HCT116 (cell line): Measurements from ENCODE around the gene GFOD1. TPM values are rescaled to one million over a fixed set of nuclear protein-coding genes. Genes with fewer than 3 reads are reported as not detected.

Experiments used
- ATAC-seq: fragments of 200-7000 bp; cut with Tn5 transposase; 2 replicates; pipeline ENCODE4 v1.9.1; 2020; ENCODE audit warnings: mild to moderate bottlenecking, moderate library complexity
- BruUV-seq: library from RNA; stranded (reverse); fragments of 400-500 nt; replicated peaks from 2 replicates; lab custom pipeline; 2021; lab: Mats Ljungman, UMichigan
- CTCF ChIA-PET: fragments of 300-600 bp; sonication (Branson Sonifier 250); formaldehyde crosslinking; loops from one replicate; lab custom pipeline; 2021; ENCODE audit warnings: antibody characterized with exemption; lab: Charles Lee
- POLR2A ChIA-PET: fragments of 300-600, 350-600 bp; sonication (Branson Sonifier 250); formaldehyde crosslinking; loops from one replicate; lab custom pipeline; 2021; ENCODE audit warnings: antibody characterized with exemption; lab: Charles Lee
- RAD21 ChIA-PET, 2 experiments: fragments of 300-600 bp; sonication (Branson Sonifier 250); formaldehyde crosslinking; loops; one replicate each; lab custom pipeline; 2023; ENCODE audit warnings: low total read pairs in 2 of 2; ENCODE audit not compliant: uncharacterized antibody in 2 of 2, unreplicated experiment in 2 of 2, low non-redundant PET in 1 of 2; lab: Charles Lee
- DNase-seq: peaks from one replicate; pipeline ENCODE4 v3.0.0-alpha.2; 2010; ENCODE audit warnings: low read depth, low spot score
- H2AFZ ChIP-seq: fragments of 200-600 bp; shearing (Covaris generic), sonication (generic); 2 replicates; pipeline ENCODE4 v1.6.1; 2017; ENCODE audit warnings: low read depth, mixed run types, mixed read lengths, antibody characterized with exemption, low read length; ENCODE audit not compliant: poor library complexity, severe bottlenecking
- H3K27ac ChIP-seq: 2 replicates; pipeline ENCODE4 v1.5.1; 2012; ENCODE audit warnings: low read depth, low read length
- H3K27me3 ChIP-seq: fragments of 200-600 bp; sonication (generic); 2 replicates; pipeline ENCODE4 v1.6.1; 2016; ENCODE audit warnings: mixed run types, low read length, mixed read lengths; ENCODE audit not compliant: insufficient read depth
- H3K36me3 ChIP-seq, 2 experiments: fragments of 200-500 bp in 1 of 2; fragments of 200-600 bp in 1 of 2; sonication (Bioruptor generic) in 1 of 2; sonication (generic) in 1 of 2; 2 replicates each; pipeline versions ENCODE4 v1.5.1 to v1.6.1; 2014 to 2016; ENCODE audit warnings: low read length in 2 of 2, inconsistent platforms in 1 of 2, mixed read lengths in 1 of 2, mixed run types in 1 of 2; ENCODE audit not compliant: insufficient read depth in 2 of 2, control insufficient read depth in 1 of 2
- H3K4me1 ChIP-seq, 2 experiments: fragments of 200-600 bp in 1 of 2; sonication (generic) in 1 of 2; 2 replicates each; pipeline versions ENCODE4 v1.5.1 to v1.6.1; 2012 to 2017; ENCODE audit warnings: low read length in 2 of 2, inconsistent platforms in 1 of 2, mild to moderate bottlenecking in 1 of 2, mixed read lengths in 1 of 2, mixed run types in 1 of 2, moderate library complexity in 1 of 2; ENCODE audit not compliant: insufficient read depth in 2 of 2, control insufficient read depth in 1 of 2
- H3K4me2 ChIP-seq: fragments of 200-600 bp; sonication (generic); 2 replicates; pipeline ENCODE4 v1.6.1; 2017; ENCODE audit warnings: mixed run types, low read length, mixed read lengths
- H3K4me3 ChIP-seq, 2 experiments: fragments of 200-600 bp in 1 of 2; sonication (generic) in 1 of 2; replicated peaks in 1 of 2; 2 replicates each; pipeline ENCODE4 v1.5.1; 2011 to 2016; ENCODE audit warnings: low read length in 2 of 2, control low read depth in 1 of 2, low read depth in 1 of 2, mild to moderate bottlenecking in 1 of 2, mixed read lengths in 1 of 2, mixed run types in 1 of 2
- H3K79me2 ChIP-seq: fragments of 200-600 bp; sonication (generic); 2 replicates; pipeline ENCODE4 v1.6.1; 2017; ENCODE audit warnings: mild to moderate bottlenecking, mixed run types, low read length, moderate library complexity, mixed read lengths; ENCODE audit not compliant: insufficient read depth
- H3K9ac ChIP-seq: fragments of 200-600 bp; sonication (generic); 2 replicates; pipeline ENCODE4 v1.6.1; 2016; ENCODE audit warnings: low read length, mixed read lengths
- H3K9me2 ChIP-seq: fragments of 200-600 bp; sonication (generic), shearing (Covaris generic); 2 replicates; pipeline ENCODE4 v1.6.1; 2017; ENCODE audit warnings: mixed run types, mild to moderate bottlenecking, moderate library complexity; ENCODE audit not compliant: insufficient read depth
- H3K9me3 ChIP-seq, 2 experiments: fragments of 200-500 bp in 1 of 2; fragments of 200-600 bp in 1 of 2; sonication (Bioruptor generic) in 1 of 2; sonication (generic) in 1 of 2; 2 replicates each; pipeline ENCODE4 v1.6.1; 2014 to 2017; ENCODE audit warnings: low read length in 2 of 2, mixed read lengths in 2 of 2, inconsistent platforms in 1 of 2, low read depth in 1 of 2, mild to moderate bottlenecking in 1 of 2, mixed run types in 1 of 2, moderate library complexity in 1 of 2; ENCODE audit not compliant: control insufficient read depth in 1 of 2, insufficient read depth in 1 of 2
- H4K20me1 ChIP-seq: fragments of 200-600 bp; sonication (generic), shearing (Covaris generic); 2 replicates; pipeline ENCODE4 v1.6.1; 2017; ENCODE audit warnings: mixed run types, mild to moderate bottlenecking, moderate library complexity; ENCODE audit not compliant: insufficient read depth
- CEBPB ChIP-seq: IDR thresholded peaks from 2 replicates; pipeline ENCODE4 v1.6.1; 2012; ENCODE audit warnings: low read depth
- EGR1 ChIP-seq: IDR thresholded peaks from 2 replicates; pipeline ENCODE4 v1.6.1; 2012; ENCODE audit warnings: low read depth
- ELF1 ChIP-seq: IDR thresholded peaks from 2 replicates; pipeline ENCODE4 v1.6.1; 2012; ENCODE audit warnings: low read depth, borderline replicate concordance
- JUND ChIP-seq: IDR thresholded peaks from 2 replicates; pipeline ENCODE4 v1.6.1; 2012
- MAX ChIP-seq: IDR thresholded peaks from 2 replicates; pipeline ENCODE4 v1.6.1; 2012
- POLR2A ChIP-seq: IDR thresholded peaks from 2 replicates; pipeline ENCODE4 v1.7.0; 2011; ENCODE audit warnings: borderline replicate concordance; ENCODE audit not compliant: insufficient read depth, insufficient read length; ENCODE audit errors: extremely low read depth
- SIN3A ChIP-seq: IDR thresholded peaks from 2 replicates; pipeline ENCODE4 v1.6.1; 2012; ENCODE audit warnings: low read depth
- YY1 ChIP-seq: IDR thresholded peaks from 2 replicates; pipeline ENCODE4 v1.6.1; 2011; ENCODE audit warnings: low read length, low read depth, moderate library complexity, mild to moderate bottlenecking; ENCODE audit not compliant: insufficient replicate concordance; ENCODE audit errors: extremely low read depth
- intact Hi-C: fragments of 100-400 bp; cut with micrococcal nuclease; formaldehyde crosslinking; loops from 2 replicates; pipeline ENCODE4 v1.10.0; 2022
- total RNA-seq: library from RNA; stranded (reverse); gene quantifications from one replicate; pipeline ENCODE4 v1.2.1, GENCODE V29; 2021; ENCODE audit not compliant: unreplicated experiment
- TF ChIP-seq, protein P1 (sequence below): IDR thresholded peaks from 2 replicates; pipeline ENCODE4 v1.6.1; 2012; ENCODE audit warnings: low read depth
- TF ChIP-seq, protein P2 (sequence below), 3 experiments: fragments of 200-600 bp in 1 of 3; sonication (generic) in 1 of 3; IDR thresholded peaks in 2 of 3; conservative IDR thresholded peaks in 1 of 3; 2 replicates each; pipeline ENCODE4 v1.5.1; 2012 to 2017; ENCODE audit warnings: low read depth in 2 of 3, low read length in 2 of 3, antibody characterized with exemption in 1 of 3, borderline replicate concordance in 1 of 3, control low read depth in 1 of 3, mild to moderate bottlenecking in 1 of 3, mixed read lengths in 1 of 3, mixed run types in 1 of 3, moderate library complexity in 1 of 3; ENCODE audit not compliant: insufficient read depth in 1 of 3

GFOD1 gene
- total RNA-seq, 1 experiment from 2014 or later, result 3.8 TPM

DNA sequence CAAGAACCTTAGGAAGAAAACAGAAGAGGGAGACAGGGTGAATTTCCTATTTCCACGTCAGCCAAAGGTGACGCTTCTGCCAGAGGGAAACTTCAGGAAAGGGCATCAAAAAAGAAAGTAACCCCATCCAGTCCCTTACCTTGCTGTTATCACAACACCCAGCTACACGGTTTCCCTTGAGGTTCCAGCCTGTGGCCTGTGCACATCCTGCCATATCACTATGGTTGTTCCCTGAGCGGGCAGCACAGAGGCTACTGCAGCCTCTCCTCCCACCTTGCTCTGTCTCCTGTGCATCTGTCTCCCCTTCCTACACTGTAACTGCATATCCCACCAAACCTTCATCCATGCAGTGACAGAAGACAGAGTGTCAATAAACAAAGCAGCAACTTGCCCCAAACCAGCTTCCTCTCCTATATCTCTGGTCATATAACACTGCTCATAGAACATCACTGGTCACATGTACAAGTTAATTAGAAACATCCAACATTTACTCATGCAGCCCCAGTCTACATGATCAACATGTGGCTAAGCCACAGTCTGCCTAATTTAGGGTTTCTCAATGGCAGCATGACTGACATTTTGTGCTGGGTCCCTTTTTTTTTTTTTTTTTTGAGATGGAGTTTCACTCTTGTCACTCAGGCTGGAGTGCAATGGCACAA lies 54.7 kb downstream of the GFOD1 start:
- Histone ChIP-seq H3K9ac (no peak overlapping the region), H3K9me2 (no peaks in the 10 kb centered on the region), H3K79me2 (no peaks in the 10 kb centered on the region), H3K4me3 (no peak overlapping the region), H3K4me2 (no peak overlapping the region)
- BruUV-seq, result no TSS peak
- no peak for ATAC-seq
- TF ChIP-seq EGR1, result no peak
- TF ChIP-seq, protein P1, sequence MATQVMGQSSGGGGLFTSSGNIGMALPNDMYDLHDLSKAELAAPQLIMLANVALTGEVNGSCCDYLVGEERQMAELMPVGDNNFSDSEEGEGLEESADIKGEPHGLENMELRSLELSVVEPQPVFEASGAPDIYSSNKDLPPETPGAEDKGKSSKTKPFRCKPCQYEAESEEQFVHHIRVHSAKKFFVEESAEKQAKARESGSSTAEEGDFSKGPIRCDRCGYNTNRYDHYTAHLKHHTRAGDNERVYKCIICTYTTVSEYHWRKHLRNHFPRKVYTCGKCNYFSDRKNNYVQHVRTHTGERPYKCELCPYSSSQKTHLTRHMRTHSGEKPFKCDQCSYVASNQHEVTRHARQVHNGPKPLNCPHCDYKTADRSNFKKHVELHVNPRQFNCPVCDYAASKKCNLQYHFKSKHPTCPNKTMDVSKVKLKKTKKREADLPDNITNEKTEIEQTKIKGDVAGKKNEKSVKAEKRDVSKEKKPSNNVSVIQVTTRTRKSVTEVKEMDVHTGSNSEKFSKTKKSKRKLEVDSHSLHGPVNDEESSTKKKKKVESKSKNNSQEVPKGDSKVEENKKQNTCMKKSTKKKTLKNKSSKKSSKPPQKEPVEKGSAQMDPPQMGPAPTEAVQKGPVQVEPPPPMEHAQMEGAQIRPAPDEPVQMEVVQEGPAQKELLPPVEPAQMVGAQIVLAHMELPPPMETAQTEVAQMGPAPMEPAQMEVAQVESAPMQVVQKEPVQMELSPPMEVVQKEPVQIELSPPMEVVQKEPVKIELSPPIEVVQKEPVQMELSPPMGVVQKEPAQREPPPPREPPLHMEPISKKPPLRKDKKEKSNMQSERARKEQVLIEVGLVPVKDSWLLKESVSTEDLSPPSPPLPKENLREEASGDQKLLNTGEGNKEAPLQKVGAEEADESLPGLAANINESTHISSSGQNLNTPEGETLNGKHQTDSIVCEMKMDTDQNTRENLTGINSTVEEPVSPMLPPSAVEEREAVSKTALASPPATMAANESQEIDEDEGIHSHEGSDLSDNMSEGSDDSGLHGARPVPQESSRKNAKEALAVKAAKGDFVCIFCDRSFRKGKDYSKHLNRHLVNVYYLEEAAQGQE, result no peak
- no peak for TF ChIP-seq CEBPB
- TF ChIP-seq ELF1, result no peak
- TF ChIP-seq, protein P2, sequence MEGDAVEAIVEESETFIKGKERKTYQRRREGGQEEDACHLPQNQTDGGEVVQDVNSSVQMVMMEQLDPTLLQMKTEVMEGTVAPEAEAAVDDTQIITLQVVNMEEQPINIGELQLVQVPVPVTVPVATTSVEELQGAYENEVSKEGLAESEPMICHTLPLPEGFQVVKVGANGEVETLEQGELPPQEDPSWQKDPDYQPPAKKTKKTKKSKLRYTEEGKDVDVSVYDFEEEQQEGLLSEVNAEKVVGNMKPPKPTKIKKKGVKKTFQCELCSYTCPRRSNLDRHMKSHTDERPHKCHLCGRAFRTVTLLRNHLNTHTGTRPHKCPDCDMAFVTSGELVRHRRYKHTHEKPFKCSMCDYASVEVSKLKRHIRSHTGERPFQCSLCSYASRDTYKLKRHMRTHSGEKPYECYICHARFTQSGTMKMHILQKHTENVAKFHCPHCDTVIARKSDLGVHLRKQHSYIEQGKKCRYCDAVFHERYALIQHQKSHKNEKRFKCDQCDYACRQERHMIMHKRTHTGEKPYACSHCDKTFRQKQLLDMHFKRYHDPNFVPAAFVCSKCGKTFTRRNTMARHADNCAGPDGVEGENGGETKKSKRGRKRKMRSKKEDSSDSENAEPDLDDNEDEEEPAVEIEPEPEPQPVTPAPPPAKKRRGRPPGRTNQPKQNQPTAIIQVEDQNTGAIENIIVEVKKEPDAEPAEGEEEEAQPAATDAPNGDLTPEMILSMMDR (IDR thresholded peaks at IDR 0.05 in 2 of 3, conservative IDR thresholded peaks at IDR 0.05 in 1 of 3; ENCODE audit: borderline replicate concordance in 1 of 3, insufficient read depth in 1 of 3, low read depth in 2 of 3, low read length in 2 of 3), result no peak
- no peak for TF ChIP-seq SIN3A
- TF ChIP-seq POLR2A, result no peak
- TF ChIP-seq YY1, result no peak
- no peak for TF ChIP-seq JUND
- no peak for TF ChIP-seq MAX
- TF ChIP-seq, all 23 proteins: peak for 0
- POLR2A ChIA-PET, result no interaction called here
- Histone ChIP-seq H3K9me3 (no peaks in the 10 kb centered on the region), H4K20me1 (no peaks in the 10 kb centered on the region), H3K27me3 (no peaks in the 10 kb centered on the region), H3K27ac (no peak overlapping the region), H3K4me1 (peaks cover 0 to 3% of the 10 kb centered on the region in 2 experiments; a peak in 1 of 4 replicates), H3K36me3 (no peaks in the 10 kb centered on the region), H2AFZ (no peak overlapping the region)
- CTCF ChIA-PET, result no interaction called here
- RAD21 ChIA-PET, result no interaction called here
- no peak for DNase-seq
- intact Hi-C loops, result no loop called here
